ENCODE results near the gene ARL16.

- TF ChIP-seq CTCF (IDR thresholded peaks at IDR 0.05) (no peak), POLR2A (IDR thresholded peaks at IDR 0.05) (no peak), EP300 (IDR thresholded peaks at IDR 0.05) (no peak)
Measured at GRCh38 chr17:81638683-81639082, 44.9 kb downstream of the ARL16 start.

Data from tibial nerve (tissue), 4 donors.